ENCODE results near the gene LSAMP.

The LSAMP gene

GRCh38 chr3:115814778-115815380, 630.4 kb downstream of the LSAMP start:
- TF ChIP-seq, protein P1, sequence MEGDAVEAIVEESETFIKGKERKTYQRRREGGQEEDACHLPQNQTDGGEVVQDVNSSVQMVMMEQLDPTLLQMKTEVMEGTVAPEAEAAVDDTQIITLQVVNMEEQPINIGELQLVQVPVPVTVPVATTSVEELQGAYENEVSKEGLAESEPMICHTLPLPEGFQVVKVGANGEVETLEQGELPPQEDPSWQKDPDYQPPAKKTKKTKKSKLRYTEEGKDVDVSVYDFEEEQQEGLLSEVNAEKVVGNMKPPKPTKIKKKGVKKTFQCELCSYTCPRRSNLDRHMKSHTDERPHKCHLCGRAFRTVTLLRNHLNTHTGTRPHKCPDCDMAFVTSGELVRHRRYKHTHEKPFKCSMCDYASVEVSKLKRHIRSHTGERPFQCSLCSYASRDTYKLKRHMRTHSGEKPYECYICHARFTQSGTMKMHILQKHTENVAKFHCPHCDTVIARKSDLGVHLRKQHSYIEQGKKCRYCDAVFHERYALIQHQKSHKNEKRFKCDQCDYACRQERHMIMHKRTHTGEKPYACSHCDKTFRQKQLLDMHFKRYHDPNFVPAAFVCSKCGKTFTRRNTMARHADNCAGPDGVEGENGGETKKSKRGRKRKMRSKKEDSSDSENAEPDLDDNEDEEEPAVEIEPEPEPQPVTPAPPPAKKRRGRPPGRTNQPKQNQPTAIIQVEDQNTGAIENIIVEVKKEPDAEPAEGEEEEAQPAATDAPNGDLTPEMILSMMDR (IDR thresholded peaks at IDR 0.05; ENCODE audit: extremely low read depth, missing control alignments): peak; percentile 69

DNA sequence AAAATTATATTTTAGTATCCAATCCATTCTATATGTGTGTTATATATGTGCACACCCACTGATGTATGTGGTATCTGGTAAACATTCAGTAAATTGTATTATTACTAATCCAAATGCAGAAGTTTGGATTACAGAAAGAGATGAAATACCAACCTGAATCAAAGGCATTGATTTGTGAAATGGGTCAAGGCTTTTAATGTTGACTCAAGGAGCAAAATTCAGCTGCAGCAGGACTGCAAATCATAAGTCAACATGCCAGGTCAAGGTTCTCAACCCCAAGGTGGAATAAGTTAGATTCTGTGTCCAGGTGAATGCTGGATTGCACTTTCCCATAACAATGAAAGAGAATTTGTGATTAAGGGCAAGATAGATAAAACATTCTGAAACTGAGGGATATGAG, 631.3 kb downstream of the LSAMP start:
- TF ChIP-seq, protein P1 (IDR thresholded peaks at IDR 0.05; ENCODE audit: extremely low read depth, missing control alignments): no peak
- DNase-seq (ENCODE audit: low spot score): no peak

More at GRCh38 chr3:115814778-115815380, 630.4 kb downstream of the LSAMP start:
- peak; percentile 39 for DNase-seq (ENCODE audit: low spot score)

DNA sequence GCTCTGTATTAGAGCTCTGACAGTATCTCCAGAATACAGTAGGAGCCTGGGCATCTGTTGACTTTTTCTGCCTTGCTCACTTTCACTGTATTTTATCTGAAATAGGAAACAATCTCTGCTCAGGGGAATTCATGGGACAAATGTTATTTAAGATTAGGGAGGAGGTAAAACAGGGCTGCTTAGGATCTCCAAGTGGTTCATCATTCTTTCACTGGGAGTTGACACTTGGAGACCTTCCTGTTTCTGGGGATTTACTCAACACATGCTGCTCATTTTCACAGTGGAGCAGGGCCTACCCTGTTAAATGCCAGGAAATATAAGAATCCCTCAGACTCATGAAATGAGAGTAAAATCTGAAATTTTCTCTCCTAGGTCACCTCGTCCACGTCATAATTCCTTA, 636.5 kb downstream of the LSAMP start:
- TF ChIP-seq, protein P1 (IDR thresholded peaks at IDR 0.05; ENCODE audit: extremely low read depth, missing control alignments): no peak
- DNase-seq (ENCODE audit: low spot score): no peak

DNA sequence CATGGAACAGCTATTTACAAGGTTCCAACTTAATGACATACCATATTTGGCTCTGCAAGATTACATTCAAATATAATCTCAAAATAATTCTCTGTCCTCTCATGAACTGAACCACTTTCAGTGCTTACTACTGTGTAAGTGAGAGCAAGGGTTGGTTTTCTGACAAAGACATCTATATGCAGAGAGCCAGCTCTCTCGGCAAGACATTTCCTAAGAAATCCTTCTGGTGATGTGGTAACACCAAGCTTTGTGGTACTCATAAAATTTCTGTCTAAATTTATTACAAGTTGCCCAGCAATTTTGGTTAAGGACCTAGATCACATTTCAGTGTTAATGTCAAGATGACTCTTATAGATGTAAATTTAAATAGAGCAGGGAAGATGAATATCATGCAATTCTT, 637.0 kb downstream of the LSAMP start:
- TF ChIP-seq, protein P1 (IDR thresholded peaks at IDR 0.05; ENCODE audit: extremely low read depth, missing control alignments): no peak
- no peak for DNase-seq (ENCODE audit: low spot score)

DNA sequence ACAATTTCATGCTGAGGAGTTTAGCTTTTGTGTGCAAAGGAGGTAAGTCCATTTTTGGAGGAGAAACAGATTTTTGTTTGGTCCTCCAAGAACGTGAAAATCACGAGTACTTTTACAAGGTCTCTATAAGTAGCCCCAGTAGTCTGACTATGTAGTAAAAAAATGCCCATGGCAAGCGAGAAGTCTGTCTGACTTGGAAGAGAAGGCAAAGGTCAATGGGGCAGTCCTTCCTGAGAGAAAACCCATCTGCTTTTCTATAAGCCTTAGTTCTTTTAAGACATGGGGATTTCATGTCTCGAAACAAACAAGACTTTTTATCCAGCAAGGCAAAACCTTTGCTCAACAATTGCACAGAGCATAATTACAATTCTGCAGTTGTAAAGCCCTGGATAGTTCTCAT, 638.8 kb downstream of the LSAMP start:
- TF ChIP-seq, protein P1 (IDR thresholded peaks at IDR 0.05; ENCODE audit: extremely low read depth, missing control alignments): no peak
- DNase-seq (ENCODE audit: low spot score): no peak

DNA sequence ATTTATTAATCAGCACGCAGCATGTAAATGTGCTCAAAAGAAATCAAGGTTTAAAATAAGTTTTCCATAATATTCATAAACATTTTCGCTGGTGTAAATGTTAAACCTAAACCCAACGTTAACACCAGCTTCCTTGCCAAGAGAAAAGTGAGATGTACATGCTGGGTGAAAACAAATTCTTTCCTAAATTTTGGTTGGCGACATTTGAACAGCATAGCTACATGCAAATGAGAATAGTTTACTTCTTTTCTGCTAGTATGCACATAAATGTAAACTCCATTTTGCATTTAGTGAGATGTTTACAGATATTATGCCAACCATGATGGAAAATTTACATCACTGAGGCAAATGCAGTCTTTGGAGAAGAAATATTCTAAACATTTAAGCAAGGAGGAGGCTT, 639.8 kb downstream of the LSAMP start:
- TF ChIP-seq, protein P1 (IDR thresholded peaks at IDR 0.05; ENCODE audit: extremely low read depth, missing control alignments): no peak
- no peak for DNase-seq (ENCODE audit: low spot score)

- DNase-seq (ENCODE audit: low spot score): no peak
- TF ChIP-seq, protein P1 (IDR thresholded peaks at IDR 0.05; ENCODE audit: extremely low read depth, missing control alignments): no peak
Measured at GRCh38 chr3:115804713-115805119, 640.6 kb downstream of the LSAMP start.

All from GM20000 (cell line).